Uterus (tissue), 2 donors: ENCODE measurements around the gene SIRT6.

Experiments used
- CTCF ChIP-seq, 4 experiments: fragments of 200-600 bp in 2 of 4; fragments of 450-650 bp in 2 of 4; sonication (generic) in 2 of 4; IDR thresholded peaks; one replicate each; pipeline ENCODE4 v1.5.1; 2016 to 2019; ENCODE audit warnings: antibody characterized with exemption in 4 of 4, mild to moderate bottlenecking in 2 of 4, moderate library complexity in 1 of 4
- POLR2A ChIP-seq, 2 donors: fragments of 450-650 bp; IDR thresholded peaks; one replicate each; pipeline ENCODE4 v1.6.1; 2016; ENCODE audit warnings: antibody characterized with exemption in 2 of 2, mild to moderate bottlenecking in 1 of 2, moderate library complexity in 1 of 2

- TF ChIP-seq POLR2A (IDR thresholded peaks at IDR 0.05) (no peak), CTCF (IDR thresholded peaks at IDR 0.05) (no peak)
Observed at GRCh38 chr19:4220188-4220587, 37.8 kb upstream of the SIRT6 start.
